ENCODE results near the gene CAMTA1. TPM values are rescaled to one million over a fixed set of nuclear protein-coding genes. Genes with fewer than 3 reads are reported as not detected.

The CAMTA1 gene
- total RNA-seq, 2 experiments from 2014 or later = 43.3 to 46.0 TPM

- ChIA-PET POLR2A (no interaction called here), CTCF (interaction anchor here (0.9 kb wide), 1 partner anchor 10 kb away, joined by 3 read pairs; no protein-coding TSS in a partner anchor)
- no peak for ATAC-seq
- H3K4me3 Mint-ChIP-seq = no peak overlapping the region
- no peaks in the 10 kb centered on the region for H3K36me3 Mint-ChIP-seq (ENCODE audit: low read depth)
- H3K9me3 Mint-ChIP-seq (ENCODE audit: insufficient read depth) = no peaks in the 10 kb centered on the region
- no peaks in the 10 kb centered on the region for H3K4me1 Mint-ChIP-seq (ENCODE audit: low read depth)
- H3K27me3 Mint-ChIP-seq (ENCODE audit: low read depth) = no peaks in the 10 kb centered on the region
- DNase-seq = no peak
- H3K27ac Mint-ChIP-seq = no peak overlapping the region
Observed at GRCh38 chr1:6886523-6886922, 101.3 kb downstream of the CAMTA1 start.

GRCh38 chr1:6888268-6888667 is 103.0 kb downstream of the CAMTA1 start:
- no peaks in the 10 kb centered on the region for H3K36me3 Mint-ChIP-seq (ENCODE audit: low read depth)
- DNase-seq (no peak), ATAC-seq (no peak)
- H3K27ac Mint-ChIP-seq = no peak overlapping the region
- H3K9me3 Mint-ChIP-seq (ENCODE audit: insufficient read depth) = no peaks in the 10 kb centered on the region
- POLR2A ChIA-PET = no interaction called here
- H3K4me1 Mint-ChIP-seq (ENCODE audit: low read depth) = no peaks in the 10 kb centered on the region
- CTCF ChIA-PET = no interaction called here
- H3K27me3 Mint-ChIP-seq (ENCODE audit: low read depth) = no peaks in the 10 kb centered on the region
- H3K4me3 Mint-ChIP-seq = no peak overlapping the region

- H3K4me1 Mint-ChIP-seq (ENCODE audit: low read depth) = no peaks in the 10 kb centered on the region
- no peaks in the 10 kb centered on the region for H3K36me3 Mint-ChIP-seq (ENCODE audit: low read depth)
- POLR2A ChIA-PET = no interaction called here
- H3K27ac Mint-ChIP-seq = no peak overlapping the region
- CTCF ChIA-PET = interaction anchor here (0.9 to 1.4 kb wide), 5 partner anchors 9 to 171 kb away, joined by 3 to 6 read pairs (median 3); no protein-coding TSS in a partner anchor
- no peak overlapping the region for H3K4me3 Mint-ChIP-seq
- DNase-seq = no peak
- no peak for ATAC-seq
- H3K27me3 Mint-ChIP-seq (ENCODE audit: low read depth) = no peaks in the 10 kb centered on the region
- H3K9me3 Mint-ChIP-seq (ENCODE audit: insufficient read depth) = no peaks in the 10 kb centered on the region
Observed at GRCh38 chr1:6888870-6889269, 103.6 kb downstream of the CAMTA1 start.

GRCh38 chr1:6889875-6890480 is 104.7 kb downstream of the CAMTA1 start:
- H3K4me1 Mint-ChIP-seq (ENCODE audit: low read depth) = no peaks in the 10 kb centered on the region
- H3K27ac Mint-ChIP-seq = no peak overlapping the region
- POLR2A ChIA-PET = no interaction called here
- no peaks in the 10 kb centered on the region for H3K36me3 Mint-ChIP-seq (ENCODE audit: low read depth)
- DNase-seq = peak; percentile 52
- CTCF ChIA-PET = interaction anchor here (0.6 to 1.7 kb wide), 25 partner anchors 8 to 251 kb away, joined by 3 to 9 read pairs (median 3); no protein-coding TSS in a partner anchor
- no peak overlapping the region for H3K4me3 Mint-ChIP-seq
- H3K9me3 Mint-ChIP-seq (ENCODE audit: insufficient read depth) = no peaks in the 10 kb centered on the region
- peak; percentile 79 for ATAC-seq
- no peaks in the 10 kb centered on the region for H3K27me3 Mint-ChIP-seq (ENCODE audit: low read depth)

GRCh38 chr1:6890686-6891085 is 105.4 kb downstream of the CAMTA1 start:
- ATAC-seq (no peak), DNase-seq (no peak)
- Mint-ChIP-seq H3K4me1 (ENCODE audit: low read depth) (no peaks in the 10 kb centered on the region), H3K27me3 (ENCODE audit: low read depth) (no peaks in the 10 kb centered on the region), H3K9me3 (ENCODE audit: insufficient read depth) (no peaks in the 10 kb centered on the region), H3K36me3 (ENCODE audit: low read depth) (no peaks in the 10 kb centered on the region), H3K4me3 (no peak overlapping the region), H3K27ac (no peak overlapping the region)
- ChIA-PET CTCF (interaction anchor here (0.6 to 1.7 kb wide), 15 partner anchors 11 to 250 kb away, joined by 3 to 9 read pairs (median 3); no protein-coding TSS in a partner anchor), POLR2A (no interaction called here)

GRCh38 chr1:6891781-6892579 is 106.7 kb downstream of the CAMTA1 start:
- H3K27ac Mint-ChIP-seq = no peak overlapping the region
- ATAC-seq (no peak), DNase-seq (no peak)
- H3K4me1 Mint-ChIP-seq (ENCODE audit: low read depth) = no peaks in the 10 kb centered on the region
- ChIA-PET POLR2A (no interaction called here), CTCF (interaction anchor here (0.7 to 1.5 kb wide), 5 partner anchors 20 to 173 kb away, joined by 3 to 5 read pairs (median 3); no protein-coding TSS in a partner anchor)
- H3K9me3 Mint-ChIP-seq (ENCODE audit: insufficient read depth) = no peaks in the 10 kb centered on the region
- no peaks in the 10 kb centered on the region for H3K27me3 Mint-ChIP-seq (ENCODE audit: low read depth)
- no peak overlapping the region for H3K4me3 Mint-ChIP-seq
- no peaks in the 10 kb centered on the region for H3K36me3 Mint-ChIP-seq (ENCODE audit: low read depth)

GRCh38 chr1:6893388-6893787 is 108.1 kb downstream of the CAMTA1 start:
- no peaks in the 10 kb centered on the region for H3K9me3 Mint-ChIP-seq (ENCODE audit: insufficient read depth)
- no peaks in the 10 kb centered on the region for H3K36me3 Mint-ChIP-seq (ENCODE audit: low read depth)
- H3K27ac Mint-ChIP-seq = no peak overlapping the region
- H3K4me3 Mint-ChIP-seq = no peak overlapping the region
- ATAC-seq = no peak
- CTCF ChIA-PET = no interaction called here
- POLR2A ChIA-PET = no interaction called here
- H3K27me3 Mint-ChIP-seq (ENCODE audit: low read depth) = no peaks in the 10 kb centered on the region
- no peak for DNase-seq
- no peaks in the 10 kb centered on the region for H3K4me1 Mint-ChIP-seq (ENCODE audit: low read depth)

GRCh38 chr1:6897138-6897537 is 111.9 kb downstream of the CAMTA1 start:
- no peaks in the 10 kb centered on the region for H3K27me3 Mint-ChIP-seq (ENCODE audit: low read depth)
- no peaks in the 10 kb centered on the region for H3K9me3 Mint-ChIP-seq (ENCODE audit: insufficient read depth)
- ATAC-seq (no peak), DNase-seq (no peak)
- no peaks in the 10 kb centered on the region for H3K36me3 Mint-ChIP-seq (ENCODE audit: low read depth)
- H3K4me3 Mint-ChIP-seq = no peak overlapping the region
- CTCF ChIA-PET = no interaction called here
- POLR2A ChIA-PET = no interaction called here
- H3K4me1 Mint-ChIP-seq (ENCODE audit: low read depth) = no peaks in the 10 kb centered on the region
- H3K27ac Mint-ChIP-seq = no peak overlapping the region

GRCh38 chr1:6898974-6899539 is 113.8 kb downstream of the CAMTA1 start:
- no peak for ATAC-seq
- H3K27me3 Mint-ChIP-seq (ENCODE audit: low read depth) = peaks cover 2% of the 10 kb centered on the region
- H3K36me3 Mint-ChIP-seq (ENCODE audit: low read depth) = no peaks in the 10 kb centered on the region
- no peaks in the 10 kb centered on the region for H3K9me3 Mint-ChIP-seq (ENCODE audit: insufficient read depth)
- ChIA-PET CTCF (no interaction called here), POLR2A (no interaction called here)
- H3K4me1 Mint-ChIP-seq (ENCODE audit: low read depth) = no peaks in the 10 kb centered on the region
- no peak overlapping the region for H3K4me3 Mint-ChIP-seq
- no peak for DNase-seq
- H3K27ac Mint-ChIP-seq = no peak overlapping the region

- no peaks in the 10 kb centered on the region for H3K4me1 Mint-ChIP-seq (ENCODE audit: low read depth)
- H3K27ac Mint-ChIP-seq = no peak overlapping the region
- no peak overlapping the region for H3K4me3 Mint-ChIP-seq
- DNase-seq = no peak
- H3K36me3 Mint-ChIP-seq (ENCODE audit: low read depth) = no peaks in the 10 kb centered on the region
- H3K27me3 Mint-ChIP-seq (ENCODE audit: low read depth) = peaks cover 2% of the 10 kb centered on the region
- H3K9me3 Mint-ChIP-seq (ENCODE audit: insufficient read depth) = no peaks in the 10 kb centered on the region
- no peak for ATAC-seq
- POLR2A ChIA-PET = interaction anchor here (0.6 kb wide), 1 partner anchor 1253 kb away, joined by 3 read pairs; no protein-coding TSS in a partner anchor
- CTCF ChIA-PET = no interaction called here
Observed at GRCh38 chr1:6899621-6900020, 114.4 kb downstream of the CAMTA1 start.

GRCh38 chr1:6902153-6902552 is 116.9 kb downstream of the CAMTA1 start:
- H3K27ac Mint-ChIP-seq = no peak overlapping the region
- H3K27me3 Mint-ChIP-seq (ENCODE audit: low read depth) = peaks cover 6% of the 10 kb centered on the region
- H3K4me1 Mint-ChIP-seq (ENCODE audit: low read depth) = no peaks in the 10 kb centered on the region
- no peak overlapping the region for H3K4me3 Mint-ChIP-seq
- no peaks in the 10 kb centered on the region for H3K36me3 Mint-ChIP-seq (ENCODE audit: low read depth)
- no peak for ATAC-seq
- POLR2A ChIA-PET = no interaction called here
- no peaks in the 10 kb centered on the region for H3K9me3 Mint-ChIP-seq (ENCODE audit: insufficient read depth)
- CTCF ChIA-PET = interaction anchor here (1.0 kb wide), 1 partner anchor 12 kb away, joined by 7 read pairs; no protein-coding TSS in a partner anchor
- no peak for DNase-seq
